HEK293T (cell line): ENCODE data around the gene PTPN4.

ENCODE experiments used
- CTCF ChIA-PET: fragments of 350-600 bp; formaldehyde crosslinking; extraction: SDS; loops from one replicate; lab custom pipeline; 2021; ENCODE audit warnings: antibody characterized with exemption, inconsistent platforms; lab: Yijun Ruan, JAX
- POLR2A ChIA-PET: fragments of 350-600 bp; formaldehyde crosslinking; extraction: SDS; loops from one replicate; lab custom pipeline; 2020; ENCODE audit warnings: antibody characterized with exemption, inconsistent platforms; lab: Yijun Ruan, JAX
- DNase-seq: peaks from one replicate; pipeline ENCODE4 v3.0.0; 2012; ENCODE audit warnings: mixed read lengths; ENCODE audit errors: extremely low spot score
- ARNT ChIP-seq: fragments of 450-650 bp; IDR thresholded peaks from 2 replicates; pipeline ENCODE4 v1.6.1; 2017; ENCODE audit warnings: mild to moderate bottlenecking
- BHLHE40 ChIP-seq: fragments of 450-650 bp; IDR thresholded peaks from 2 replicates; pipeline ENCODE4 v1.6.1; 2016; ENCODE audit warnings: mild to moderate bottlenecking, moderate library complexity, borderline replicate concordance
- CTBP1 ChIP-seq: fragments of 450-650 bp; IDR thresholded peaks from 2 replicates; pipeline ENCODE4 v1.6.1; 2016; ENCODE audit warnings: borderline replicate concordance
- ELF4 ChIP-seq: fragments of 450-650 bp; IDR thresholded peaks from 2 replicates; pipeline ENCODE4 v1.6.1; 2017; ENCODE audit warnings: antibody characterized with exemption
- FOXA1 ChIP-seq: fragments of 450-650 bp; IDR thresholded peaks from 2 replicates; pipeline ENCODE4 v1.6.1; 2016; ENCODE audit warnings: mild to moderate bottlenecking
- FOXK2 ChIP-seq: fragments of 450-650 bp; IDR thresholded peaks from 2 replicates; pipeline ENCODE4 v1.6.1; 2016; ENCODE audit warnings: mild to moderate bottlenecking
- FOXM1 ChIP-seq: fragments of 450-650 bp; IDR thresholded peaks from 2 replicates; pipeline ENCODE4 v1.6.1; 2017; ENCODE audit warnings: mild to moderate bottlenecking, borderline replicate concordance
- HDGF ChIP-seq: fragments of 450-650 bp; IDR thresholded peaks from 2 replicates; pipeline ENCODE4 v1.6.1; 2017; ENCODE audit warnings: antibody characterized with exemption, borderline replicate concordance
- L3MBTL2 ChIP-seq: fragments of 450-650 bp; conservative IDR thresholded peaks from 2 replicates; pipeline ENCODE4 v1.6.1; 2016; ENCODE audit warnings: mild to moderate bottlenecking
- LEF1 ChIP-seq: fragments of 450-650 bp; IDR thresholded peaks from 2 replicates; pipeline ENCODE4 v1.6.1; 2017; ENCODE audit warnings: mild to moderate bottlenecking, borderline replicate concordance
- NFRKB ChIP-seq: fragments of 450-650 bp; IDR thresholded peaks from 2 replicates; pipeline ENCODE4 v1.6.1; 2016; ENCODE audit warnings: mild to moderate bottlenecking, moderate library complexity
- SP1 ChIP-seq: fragments of 450-650 bp; IDR thresholded peaks from 2 replicates; pipeline ENCODE4 v1.6.1; 2017
- SUZ12 ChIP-seq: fragments of 450-650 bp; IDR thresholded peaks from 2 replicates; pipeline ENCODE4 v1.6.1; 2016; ENCODE audit warnings: mild to moderate bottlenecking
- TARDBP ChIP-seq: fragments of 450-650 bp; IDR thresholded peaks from 2 replicates; pipeline ENCODE4 v1.6.1; 2016
- ZNF384 ChIP-seq: fragments of 450-650 bp; IDR thresholded peaks from 2 replicates; pipeline ENCODE4 v1.6.1; 2016
- TF ChIP-seq, protein P1 (sequence below): fragments of 450-650 bp; IDR thresholded peaks from 2 replicates; pipeline ENCODE4 v1.6.1; 2016

The PTPN4 gene

DNA sequence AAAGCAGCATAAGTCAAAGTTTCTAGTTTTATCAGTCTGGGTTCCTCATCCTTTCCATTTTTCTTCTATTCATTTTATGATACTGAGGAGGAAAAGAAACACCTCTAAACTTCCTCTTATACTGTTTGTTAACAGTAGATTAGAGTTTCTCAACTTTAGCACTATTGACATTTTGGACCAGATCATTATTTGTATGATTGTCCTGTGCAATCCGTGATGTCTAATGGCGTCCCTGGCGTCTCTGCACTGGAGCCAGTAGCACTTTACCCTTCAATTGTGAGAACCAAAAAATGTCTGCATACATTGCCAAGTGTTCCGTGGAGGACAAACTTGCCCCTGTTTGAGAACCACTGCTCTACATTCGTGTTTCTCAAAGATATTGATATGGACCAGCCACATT is 25.2 kb downstream of the PTPN4 start:
- DNase-seq = no peak
- no peak for TF ChIP-seq NFRKB
- no peak for TF ChIP-seq ZNF384
- no peak for TF ChIP-seq L3MBTL2
- no peak for TF ChIP-seq FOXM1
- no peak for TF ChIP-seq SUZ12
- TF ChIP-seq TARDBP = no peak
- TF ChIP-seq LEF1 = no peak
- TF ChIP-seq SP1 = no peak
- TF ChIP-seq ARNT = no peak
- no peak for TF ChIP-seq BHLHE40
- TF ChIP-seq, protein P1, sequence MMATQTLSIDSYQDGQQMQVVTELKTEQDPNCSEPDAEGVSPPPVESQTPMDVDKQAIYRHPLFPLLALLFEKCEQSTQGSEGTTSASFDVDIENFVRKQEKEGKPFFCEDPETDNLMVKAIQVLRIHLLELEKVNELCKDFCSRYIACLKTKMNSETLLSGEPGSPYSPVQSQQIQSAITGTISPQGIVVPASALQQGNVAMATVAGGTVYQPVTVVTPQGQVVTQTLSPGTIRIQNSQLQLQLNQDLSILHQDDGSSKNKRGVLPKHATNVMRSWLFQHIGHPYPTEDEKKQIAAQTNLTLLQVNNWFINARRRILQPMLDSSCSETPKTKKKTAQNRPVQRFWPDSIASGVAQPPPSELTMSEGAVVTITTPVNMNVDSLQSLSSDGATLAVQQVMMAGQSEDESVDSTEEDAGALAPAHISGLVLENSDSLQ = no peak
- no peak for TF ChIP-seq HDGF
- TF ChIP-seq CTBP1 = no peak
- TF ChIP-seq ELF4 = no peak
- TF ChIP-seq FOXK2 = no peak
- TF ChIP-seq FOXA1 = no peak
- POLR2A ChIA-PET = no interaction called here
- CTCF ChIA-PET = no interaction called here

DNA sequence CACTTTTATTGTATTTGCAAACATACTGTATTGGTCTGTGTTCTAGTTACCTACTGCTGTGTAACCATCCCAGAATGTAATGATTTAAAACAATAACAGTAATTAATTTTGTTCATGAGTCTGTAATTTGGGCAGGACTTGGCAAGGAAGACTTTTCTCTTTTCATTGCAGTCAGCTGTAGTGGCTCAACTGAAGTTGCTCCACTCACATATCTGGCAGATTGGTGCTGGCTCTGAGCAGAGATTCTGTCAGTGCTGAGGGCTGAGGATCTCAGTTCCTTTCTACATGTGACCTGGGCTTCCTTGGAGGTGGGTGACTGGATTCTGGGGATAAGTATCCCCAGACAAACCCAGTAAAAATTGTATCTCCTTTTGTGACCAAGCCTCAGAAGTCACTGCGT is 26.6 kb downstream of the PTPN4 start:
- TF ChIP-seq CTBP1 (no peak), NFRKB (no peak), BHLHE40 (no peak), FOXK2 (no peak), ARNT (no peak), FOXM1 (no peak), TARDBP (no peak), SUZ12 (no peak), LEF1 (no peak), SP1 (no peak)
- TF ChIP-seq, protein P1 = no peak
- POLR2A ChIA-PET = no interaction called here
- DNase-seq = no peak
- CTCF ChIA-PET = no interaction called here

DNA sequence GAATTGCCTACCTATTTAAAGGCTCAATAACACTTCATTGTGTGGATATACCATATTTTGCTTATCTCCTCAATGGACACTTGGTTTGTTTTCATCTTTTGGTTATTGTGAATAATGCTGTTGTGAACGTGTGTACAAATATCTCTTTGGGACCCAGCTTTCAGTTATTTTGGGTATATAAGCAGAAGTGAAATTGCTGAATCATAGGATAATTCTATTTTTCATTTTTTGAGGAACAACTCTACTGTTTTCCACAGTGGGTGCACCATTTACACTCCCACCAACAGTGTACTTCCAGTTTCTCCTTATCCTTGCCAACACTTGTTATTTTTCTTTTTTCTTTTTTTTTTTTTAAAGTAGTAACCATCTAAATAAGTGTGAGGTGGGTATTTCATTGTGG is 29.0 kb downstream of the PTPN4 start:
- DNase-seq = no peak
- CTCF ChIA-PET = no interaction called here
- POLR2A ChIA-PET = no interaction called here
- TF ChIP-seq TARDBP (no peak), FOXK2 (no peak), NFRKB (no peak), L3MBTL2 (no peak), FOXA1 (no peak), LEF1 (no peak), ARNT (no peak), ELF4 (no peak), ZNF384 (no peak), BHLHE40 (no peak), SUZ12 (no peak), CTBP1 (no peak)

DNA sequence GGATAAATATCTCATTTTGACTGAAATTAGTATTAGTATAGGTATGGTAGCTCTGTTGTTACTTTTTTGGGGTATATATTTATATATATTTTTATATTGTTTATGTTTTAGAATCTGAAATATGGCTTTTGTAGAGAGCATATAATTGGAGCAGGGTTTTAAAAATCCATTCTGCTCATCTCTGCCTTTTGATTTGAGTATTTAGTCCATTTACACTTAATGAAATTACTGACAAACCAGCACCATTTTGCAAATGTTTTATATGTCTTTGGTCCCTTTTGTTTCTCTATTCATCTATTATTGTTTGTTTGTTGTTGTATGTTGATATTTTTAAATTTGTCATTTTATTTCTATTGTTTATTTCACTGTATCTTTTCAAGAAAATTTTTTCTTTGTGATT is 30.7 kb downstream of the PTPN4 start:
- TF ChIP-seq HDGF (no peak), FOXA1 (no peak), NFRKB (no peak), SUZ12 (no peak), FOXK2 (no peak), ARNT (no peak), ELF4 (no peak), FOXM1 (no peak), BHLHE40 (no peak), L3MBTL2 (no peak), LEF1 (no peak), SP1 (no peak), CTBP1 (no peak), ZNF384 (no peak)
- TF ChIP-seq, protein P1 = no peak
- no peak for DNase-seq
- ChIA-PET CTCF (no interaction called here), POLR2A (no interaction called here)

DNA sequence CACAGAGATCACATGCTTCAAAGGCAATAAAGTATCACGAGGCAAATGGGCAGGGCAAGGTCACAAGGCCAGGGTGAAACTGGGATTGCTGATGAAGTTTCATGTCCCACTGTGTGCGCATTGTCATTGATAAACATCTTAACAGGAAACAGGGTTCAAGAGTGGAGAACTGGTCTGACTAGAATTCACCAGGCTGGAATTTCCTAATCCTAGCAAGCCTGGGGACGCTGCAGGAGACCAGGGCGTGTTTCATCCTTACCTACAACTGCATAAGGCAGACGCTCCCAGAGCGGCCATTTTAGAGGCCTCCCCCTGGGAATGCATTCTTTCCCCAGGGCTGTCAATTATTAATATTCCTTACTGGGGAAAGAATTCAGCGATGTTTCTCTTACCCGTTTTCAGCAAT is 33.2 kb downstream of the PTPN4 start:
- no peak for DNase-seq
- ChIA-PET POLR2A (interaction anchor here (1.6 kb wide), 1 partner anchor 33 kb away, joined by 4 read pairs; the partner anchor contains the start of gene PTPN4), CTCF (no interaction called here)
- TF ChIP-seq FOXM1 (no peak), L3MBTL2 (no peak), SP1 (no peak), TARDBP (no peak), LEF1 (no peak), BHLHE40 (no peak), ELF4 (no peak), ARNT (no peak), FOXA1 (no peak), SUZ12 (no peak), NFRKB (no peak), ZNF384 (no peak), FOXK2 (no peak), HDGF (no peak), CTBP1 (no peak)
- TF ChIP-seq, protein P1 = no peak

DNA sequence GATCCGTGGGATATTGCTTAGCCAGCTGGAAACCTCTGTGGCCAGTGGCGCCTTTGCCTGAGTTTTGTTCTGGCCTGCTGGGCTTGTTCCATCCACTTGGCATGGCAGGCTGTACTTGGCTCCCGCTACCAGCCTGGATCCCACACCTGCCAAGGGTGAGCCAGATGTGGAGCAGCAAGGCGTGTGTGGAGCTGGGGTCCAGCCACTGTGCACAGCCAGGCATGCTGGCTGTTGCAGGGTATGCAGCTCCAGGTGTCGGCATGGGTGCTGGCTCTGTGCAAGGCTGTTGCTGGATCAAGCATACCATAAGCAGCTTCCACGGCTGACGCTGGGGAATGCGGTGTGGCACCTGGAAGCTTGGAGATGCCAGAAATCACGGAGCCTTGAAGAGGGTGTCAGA is 34.5 kb downstream of the PTPN4 start:
- ChIA-PET CTCF (interaction anchor here (0.6 to 0.8 kb wide), 2 partner anchors 14 to 31 kb away, joined by 3 read pairs; no protein-coding TSS in a partner anchor), POLR2A (no interaction called here)
- no peak for DNase-seq
- TF ChIP-seq LEF1 = no peak
- no peak for TF ChIP-seq NFRKB
- no peak for TF ChIP-seq ARNT
- TF ChIP-seq SP1 = no peak
- TF ChIP-seq ELF4 = no peak
- TF ChIP-seq FOXA1 = no peak
- no peak for TF ChIP-seq TARDBP
